HepG2 (cell line): ENCODE data around the gene CPT1C. TPM values are rescaled to one million over a fixed set of nuclear protein-coding genes. Genes with fewer than 3 reads are reported as not detected.
A peak's percentile ranks its signal among the peaks of the same experiment; 100 is the strongest.

Source experiments
- ARID2 ChIP-seq: sonication (generic); formaldehyde crosslinking; IDR thresholded peaks from 2 replicates; pipeline ENCODE4 v1.8.1; 2022; ENCODE audit warnings: mild to moderate bottlenecking, missing genetic modification reagents, borderline replicate concordance
- E2F5 ChIP-seq: sonication (generic); formaldehyde crosslinking; conservative IDR thresholded peaks from 2 replicates; pipeline ENCODE4 v1.4.0; 2020; ENCODE audit warnings: missing genetic modification reagents
- EHMT2 ChIP-seq: fragments of 200-600 bp; sonication (generic); IDR thresholded peaks from 2 replicates; pipeline ENCODE4 v1.7.0; 2017; ENCODE audit warnings: antibody characterized with exemption, low read depth, low read length, borderline replicate concordance
- MLLT10 ChIP-seq: sonication (generic); formaldehyde crosslinking; IDR thresholded peaks from 2 replicates; pipeline ENCODE4 v1.4.0; 2020; ENCODE audit warnings: missing genetic modification reagents
- PATZ1 ChIP-seq: sonication (generic); formaldehyde crosslinking; IDR thresholded peaks from 2 replicates; pipeline ENCODE4 v1.4.0; 2020; ENCODE audit warnings: missing genetic modification reagents
- REST ChIP-seq, 2 experiments: IDR thresholded peaks; 2 replicates each; pipeline ENCODE4 v1.6.1; 2011 to 2012; ENCODE audit warnings: low read length in 2 of 2, borderline replicate concordance in 1 of 2, low read depth in 1 of 2, mild to moderate bottlenecking in 1 of 2, moderate library complexity in 1 of 2
- SIX1 ChIP-seq: sonication (generic); formaldehyde crosslinking; IDR thresholded peaks from 2 replicates; pipeline ENCODE4 v1.4.0; 2020; ENCODE audit warnings: missing genetic modification reagents, borderline replicate concordance
- ZBTB38 ChIP-seq: sonication (generic); formaldehyde crosslinking; IDR thresholded peaks from 2 replicates; pipeline ENCODE4 v1.5.1; 2020; ENCODE audit warnings: mild to moderate bottlenecking, missing genetic modification reagents
- ZFX ChIP-seq: sonication (generic); formaldehyde crosslinking; IDR thresholded peaks from 2 replicates; pipeline ENCODE4 v1.4.0; 2020; ENCODE audit warnings: mild to moderate bottlenecking, low read depth, missing genetic modification reagents, moderate library complexity
- ZKSCAN8 ChIP-seq: IDR thresholded peaks from 2 replicates; pipeline ENCODE4 v1.6.1; 2016; ENCODE audit warnings: borderline replicate concordance, missing genetic modification reagents, missing compliant biosample characterization
- ZNF256 ChIP-seq: sonication (generic); formaldehyde crosslinking; conservative IDR thresholded peaks from 2 replicates; pipeline ENCODE4 v1.4.0; 2020; ENCODE audit warnings: missing genetic modification reagents
- ZNF260 ChIP-seq: sonication (generic); formaldehyde crosslinking; IDR thresholded peaks from 2 replicates; pipeline ENCODE4 v1.4.0; 2020; ENCODE audit warnings: missing genetic modification reagents, low read depth, mild to moderate bottlenecking, borderline replicate concordance
- ZNF282 ChIP-seq: fragments of 450-650 bp; IDR thresholded peaks from 2 replicates; pipeline ENCODE4 v1.6.1; 2018; ENCODE audit not compliant: partially characterized antibody
- ZNF431 ChIP-seq: sonication (generic); formaldehyde crosslinking; IDR thresholded peaks from 2 replicates; pipeline ENCODE4 v1.9.0; 2022; ENCODE audit warnings: missing genetic modification reagents, low read depth, mild to moderate bottlenecking, borderline replicate concordance
- ZNF530 ChIP-seq: sonication (generic); formaldehyde crosslinking; IDR thresholded peaks from 2 replicates; pipeline ENCODE4 v1.5.0; 2020; ENCODE audit warnings: low read depth, mild to moderate bottlenecking, missing genetic modification reagents
- ZNF619 ChIP-seq: sonication (generic); formaldehyde crosslinking; IDR thresholded peaks from 2 replicates; pipeline ENCODE4 v1.4.0; 2020; ENCODE audit warnings: mild to moderate bottlenecking, missing genetic modification reagents
- ZNF7 ChIP-seq: IDR thresholded peaks from 2 replicates; pipeline ENCODE4 v1.6.1; 2016; ENCODE audit warnings: missing biosample characterization, missing genetic modification reagents
- ZNF710 ChIP-seq: sonication (generic); formaldehyde crosslinking; IDR thresholded peaks from 2 replicates; pipeline ENCODE4 v1.5.0; 2020; ENCODE audit warnings: mild to moderate bottlenecking, missing genetic modification reagents, borderline replicate concordance
- ZNF749 ChIP-seq: sonication (generic); formaldehyde crosslinking; IDR thresholded peaks from 2 replicates; pipeline ENCODE4 v1.8.0; 2022; ENCODE audit warnings: mild to moderate bottlenecking, missing genetic modification reagents, moderate library complexity, borderline replicate concordance
- ZNF782 ChIP-seq: sonication (generic); formaldehyde crosslinking; IDR thresholded peaks from 2 replicates; pipeline ENCODE4 v1.4.0; 2020; ENCODE audit warnings: missing genetic modification reagents, mild to moderate bottlenecking, borderline replicate concordance
- polyA plus RNA-seq, 8 experiments: library from polyadenylated mRNA; depleted of rRNA in 3 of 8; stranded (reverse) in 7 of 8; unstranded in 1 of 8; fragments of >200 nt; fragmentation: Illumina TruSeq in 4 of 8; extraction: Trizol in 4 of 8; gene quantifications; 2 replicates each; pipeline versions ENCODE4 v1.2.1 to v1.2.3, GENCODE V29; 2011 to 2016; ENCODE audit warnings: low read depth in 4 of 8, missing spikeins in 1 of 8, mixed read lengths in 1 of 8; ENCODE audit not compliant: insufficient read depth in 1 of 8
- total RNA-seq, 5 experiments: library from RNA; depleted of rRNA; stranded (reverse); fragments of >200 nt; fragmentation: Illumina TruSeq; extraction: Trizol; gene quantifications; 2 replicates each; pipeline ENCODE4 v1.2.3, GENCODE V29; 2016; ENCODE audit warnings: low read depth in 1 of 5

The CPT1C gene
- total and polyA plus RNA-seq, 2 of the 13 experiments (the other 11 are each of a cell fraction or from before 2014, with no cell fraction given): 0.18 TPM; not detected in 1

- TF ChIP-seq REST (IDR thresholded peaks at IDR 0.05; ENCODE audit: borderline replicate concordance in 1 of 2, low read depth in 1 of 2, low read length in 2 of 2): 0 out of 4 replicates have a peak, but pooled peaks of 1 of the 2 experiments have one; percentile 32
- TF ChIP-seq ZNF7: no peak
- TF ChIP-seq ZNF530 (CRISPR knock-in tag): no peak
- TF ChIP-seq ZNF782: peak; percentile 59; the same call in 1 of the 2 replicates
- TF ChIP-seq SIX1: no peak
- no peak for TF ChIP-seq ZNF260 (CRISPR knock-in tag)
- no peak for TF ChIP-seq ZNF749 (CRISPR knock-in tag)
- peak; percentile 27; the same call in 1 of the 2 replicates for TF ChIP-seq ZFX (CRISPR knock-in tag)
- TF ChIP-seq EHMT2: no peak
- no peak for TF ChIP-seq ARID2 (CRISPR knock-in tag)
- no peak for TF ChIP-seq ZNF282
- peak; percentile 87 for TF ChIP-seq ZBTB38 (CRISPR knock-in tag)
- no peak for TF ChIP-seq PATZ1 (CRISPR knock-in tag)
- TF ChIP-seq ZKSCAN8 (CRISPR knock-in tag): 0 out of 2 replicates have a peak, but pooled peaks have one; percentile 57
- TF ChIP-seq MLLT10: no peak
- no peak for TF ChIP-seq E2F5 (CRISPR knock-in tag)
- TF ChIP-seq ZNF619: no peak
- no peak for TF ChIP-seq ZNF431 (CRISPR knock-in tag)
- no peak for TF ChIP-seq ZNF710 (CRISPR knock-in tag)
- no peak for TF ChIP-seq ZNF256
Observed at GRCh38 chr19:49676136-49676783, 14.7 kb upstream of the CPT1C start (continued).
